Measurements from ENCODE around the gene BPIFB2. TPM values are rescaled to one million over a fixed set of nuclear protein-coding genes. Genes with fewer than 3 reads are reported as not detected.
"Not testable (repeated sequence)": the region's sequence is repeated elsewhere in the genome, so short reads cannot be mapped to it uniquely, and the experiment has no call there.

Gene BPIFB2
- total RNA-seq, 1 donor from 2014 or later: not detected

GRCh38 chr20:33038243-33038642 is 30.7 kb downstream of the BPIFB2 start:
- no peaks in the 10 kb centered on the region for H3K4me1 Mint-ChIP-seq
- no peak for DNase-seq (ENCODE audit: low read depth, low spot score)
- H3K9me3 Mint-ChIP-seq: peaks cover 8% of the 10 kb centered on the region
- peak overlapping the region; percentile 2 for H3K27ac Mint-ChIP-seq (ENCODE audit: unreplicated experiment)
- no peak overlapping the region for H3K4me3 Mint-ChIP-seq
- no peak for TF ChIP-seq CTCF (conservative IDR thresholded peaks at IDR 0.05)
- H3K36me3 Mint-ChIP-seq (ENCODE audit: low read depth): no peaks in the 10 kb centered on the region
- peaks cover 17% of the 10 kb centered on the region for H3K27me3 Mint-ChIP-seq (ENCODE audit: low read depth)

- Mint-ChIP-seq H3K9me3 (peaks cover 25% of the 10 kb centered on the region), H3K27me3 (ENCODE audit: low read depth) (peaks cover 17% of the 10 kb centered on the region), H3K27ac (ENCODE audit: unreplicated experiment) (no peak overlapping the region), H3K36me3 (ENCODE audit: low read depth) (peaks cover 6% of the 10 kb centered on the region), H3K4me1 (peaks cover 4% of the 10 kb centered on the region), H3K4me3 (no peak overlapping the region)
- no peak for DNase-seq (ENCODE audit: low read depth, low spot score)
- TF ChIP-seq CTCF (conservative IDR thresholded peaks at IDR 0.05): no peak
These were observed 34.9 kb downstream of the BPIFB2 start for GRCh38 chr20:33042430-33042829.

GRCh38 chr20:33042983-33043730 is 35.7 kb downstream of the BPIFB2 start:
- Mint-ChIP-seq H3K27ac (ENCODE audit: unreplicated experiment) (no peak overlapping the region), H3K27me3 (ENCODE audit: low read depth) (peaks cover 11% of the 10 kb centered on the region), H3K9me3 (peaks cover 21% of the 10 kb centered on the region), H3K4me1 (peaks cover 4% of the 10 kb centered on the region), H3K36me3 (ENCODE audit: low read depth) (peaks cover 6% of the 10 kb centered on the region), H3K4me3 (no peak overlapping the region)
- no peak for DNase-seq (ENCODE audit: low read depth, low spot score)
- TF ChIP-seq CTCF (conservative IDR thresholded peaks at IDR 0.05): no peak

- Mint-ChIP-seq H3K9me3 (peaks cover 18% of the 10 kb centered on the region), H3K27ac (ENCODE audit: unreplicated experiment) (no peak overlapping the region), H3K4me1 (peaks cover 4% of the 10 kb centered on the region), H3K4me3 (no peak overlapping the region), H3K27me3 (ENCODE audit: low read depth) (peaks cover 5% of the 10 kb centered on the region), H3K36me3 (ENCODE audit: low read depth) (peaks cover 6% of the 10 kb centered on the region)
- DNase-seq (ENCODE audit: low read depth, low spot score): no peak
- no peak for TF ChIP-seq CTCF (conservative IDR thresholded peaks at IDR 0.05)
These were observed 36.3 kb downstream of the BPIFB2 start for GRCh38 chr20:33043731-33044181.

GRCh38 chr20:33045129-33045721 is 37.7 kb downstream of the BPIFB2 start:
- peaks cover 18% of the 10 kb centered on the region for H3K9me3 Mint-ChIP-seq
- not testable (repeated sequence) for H3K4me1 Mint-ChIP-seq; H3K36me3 Mint-ChIP-seq (ENCODE audit: low read depth); DNase-seq (ENCODE audit: low read depth, low spot score); H3K27ac Mint-ChIP-seq (ENCODE audit: unreplicated experiment); H3K4me3 Mint-ChIP-seq; H3K27me3 Mint-ChIP-seq (ENCODE audit: low read depth)

- Mint-ChIP-seq H3K27me3 (ENCODE audit: low read depth) (no peaks in the 10 kb centered on the region), H3K27ac (ENCODE audit: unreplicated experiment) (no peak overlapping the region), H3K4me3 (no peak overlapping the region), H3K4me1 (peaks cover 18% of the 10 kb centered on the region), H3K36me3 (ENCODE audit: low read depth) (peaks cover 6% of the 10 kb centered on the region), H3K9me3 (peaks cover 20% of the 10 kb centered on the region)
- no peak for TF ChIP-seq CTCF (conservative IDR thresholded peaks at IDR 0.05)
- no peak for DNase-seq (ENCODE audit: low read depth, low spot score)
These were observed 38.9 kb downstream of the BPIFB2 start for GRCh38 chr20:33046412-33046811.

All from neural crest cell (in vitro differentiated cells).